Neural progenitor cell (in vitro differentiated cells): ENCODE measurements around the gene PCLO.

ENCODE experiments used
- EZH2phosphoT487 ChIP-seq: fragments of 200-600 bp; sonication (generic); IDR thresholded peaks from 2 replicates; pipeline ENCODE4 v1.6.1; 2017; ENCODE audit warnings: antibody characterized with exemption
- TF ChIP-seq, protein P1 (sequence below): fragments of 200-600 bp; sonication (generic); IDR thresholded peaks from 2 replicates; pipeline ENCODE4 v1.5.1; 2017; ENCODE audit warnings: antibody characterized with exemption, mild to moderate bottlenecking

DNA sequence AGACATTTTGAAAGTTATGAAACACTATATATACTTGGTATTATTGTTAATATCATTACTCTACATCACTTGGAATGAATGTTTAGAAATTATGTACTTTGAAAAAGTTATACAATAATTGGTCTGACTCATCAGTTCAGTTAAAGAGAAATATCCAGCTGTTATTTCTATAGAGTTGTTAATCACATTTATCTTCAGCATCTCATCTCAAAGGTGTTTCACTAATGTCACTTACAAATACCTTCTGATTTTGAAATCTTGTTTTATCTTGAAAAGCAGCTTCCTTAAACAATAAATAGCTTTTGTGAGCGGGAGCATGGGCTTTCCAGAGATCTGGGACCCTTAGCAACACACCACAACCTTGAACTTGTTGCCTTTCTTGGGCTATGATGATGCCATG is 205.2 kb downstream of the PCLO start:
- TF ChIP-seq, protein P1, sequence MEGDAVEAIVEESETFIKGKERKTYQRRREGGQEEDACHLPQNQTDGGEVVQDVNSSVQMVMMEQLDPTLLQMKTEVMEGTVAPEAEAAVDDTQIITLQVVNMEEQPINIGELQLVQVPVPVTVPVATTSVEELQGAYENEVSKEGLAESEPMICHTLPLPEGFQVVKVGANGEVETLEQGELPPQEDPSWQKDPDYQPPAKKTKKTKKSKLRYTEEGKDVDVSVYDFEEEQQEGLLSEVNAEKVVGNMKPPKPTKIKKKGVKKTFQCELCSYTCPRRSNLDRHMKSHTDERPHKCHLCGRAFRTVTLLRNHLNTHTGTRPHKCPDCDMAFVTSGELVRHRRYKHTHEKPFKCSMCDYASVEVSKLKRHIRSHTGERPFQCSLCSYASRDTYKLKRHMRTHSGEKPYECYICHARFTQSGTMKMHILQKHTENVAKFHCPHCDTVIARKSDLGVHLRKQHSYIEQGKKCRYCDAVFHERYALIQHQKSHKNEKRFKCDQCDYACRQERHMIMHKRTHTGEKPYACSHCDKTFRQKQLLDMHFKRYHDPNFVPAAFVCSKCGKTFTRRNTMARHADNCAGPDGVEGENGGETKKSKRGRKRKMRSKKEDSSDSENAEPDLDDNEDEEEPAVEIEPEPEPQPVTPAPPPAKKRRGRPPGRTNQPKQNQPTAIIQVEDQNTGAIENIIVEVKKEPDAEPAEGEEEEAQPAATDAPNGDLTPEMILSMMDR: no peak
- no peak for TF ChIP-seq EZH2phosphoT487
